Stimulated activated CD8-positive, alpha-beta memory T cell treated with anti-CD3 and anti-CD28 coated beads, Interleukin-2, amount 100 ng/mL, for 48 hours (primary cell): ENCODE results near the gene NAPA.

Experiments
- DNase-seq, 2 donors: peaks; one replicate each; pipeline ENCODE4 v3.0.0-alpha.2; 2020; ENCODE audit warnings: low read depth in 2 of 2

NAPA gene

DNA sequence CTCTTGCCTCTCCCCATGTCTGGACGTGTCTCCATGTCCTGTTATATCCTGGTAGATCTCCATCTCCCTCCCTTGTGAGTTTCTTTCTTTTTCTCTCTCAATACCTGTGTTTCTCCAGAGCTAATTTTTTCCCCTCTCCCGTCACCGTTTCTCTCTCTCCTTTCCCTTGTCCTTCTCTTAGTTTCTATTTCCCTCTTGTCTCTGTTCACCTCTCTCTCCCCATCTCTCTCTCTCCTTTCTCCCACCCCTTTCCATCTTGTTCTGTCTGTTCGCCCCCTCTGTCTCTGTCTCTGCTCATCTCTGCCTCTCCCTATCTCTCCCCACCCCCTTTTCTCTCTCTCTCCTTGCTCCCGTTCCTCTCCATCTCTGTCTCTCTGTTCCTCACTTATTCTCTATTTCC lies 56.2 kb downstream of the NAPA start:
- no peak for DNase-seq

DNA sequence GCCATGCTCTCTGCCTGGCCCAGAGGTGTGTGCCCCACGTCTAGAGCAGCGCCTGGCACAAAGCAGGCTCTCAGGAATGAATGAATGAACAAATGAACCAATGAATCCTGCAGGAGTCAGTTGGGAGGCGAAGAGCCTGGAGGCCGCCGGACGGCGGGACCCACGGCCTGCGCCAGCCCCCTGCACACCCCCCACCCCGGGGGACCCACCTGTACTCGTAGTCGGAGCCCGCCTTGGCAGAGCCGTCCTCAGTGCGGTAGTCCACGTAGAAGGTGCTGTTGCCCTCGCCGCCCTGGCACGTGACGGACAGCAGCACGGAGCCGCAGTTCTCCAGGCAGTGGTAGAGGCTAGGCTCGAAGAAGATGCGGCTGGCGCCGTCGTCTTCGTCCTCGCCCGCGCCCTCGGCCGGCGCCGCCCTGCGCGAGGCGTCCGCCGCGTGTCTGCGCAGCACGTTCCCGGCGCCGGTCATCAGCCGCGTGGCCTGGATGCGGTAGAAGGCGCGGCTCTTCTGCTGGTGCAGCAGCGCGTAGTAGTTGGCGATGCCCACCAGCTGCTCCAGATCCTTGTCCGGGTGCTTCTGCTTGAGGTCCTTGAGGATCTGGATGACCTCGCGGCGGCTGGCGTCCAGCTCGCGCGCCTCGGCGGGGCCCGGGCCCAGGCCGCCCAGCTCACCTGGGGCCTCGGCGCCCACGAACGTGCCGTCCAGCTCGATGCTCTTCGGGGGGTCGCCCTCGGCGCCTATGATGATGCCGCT lies 58.0 kb downstream of the NAPA start:
- no peak for DNase-seq

DNA sequence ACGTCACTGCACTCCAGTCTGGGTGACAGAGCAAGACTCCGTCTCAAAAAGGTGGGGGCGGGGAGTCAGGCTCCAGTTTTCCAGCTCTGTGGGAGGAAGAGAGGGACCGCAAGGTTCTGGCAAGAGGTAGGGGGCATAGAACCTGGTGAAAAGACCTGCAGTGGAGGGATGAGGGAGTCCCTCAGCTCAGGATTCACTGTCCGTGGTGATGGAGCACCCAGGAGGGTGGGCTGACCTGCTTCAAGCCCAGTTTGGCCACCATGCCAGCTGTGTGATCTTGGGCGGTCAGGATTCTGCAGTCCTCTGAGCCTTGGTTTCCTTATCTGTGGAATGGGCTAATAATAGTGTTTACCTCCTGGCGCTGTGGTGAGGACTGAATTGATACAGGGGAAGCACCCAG lies 64.4 kb downstream of the NAPA start:
- DNase-seq = no peak

DNA sequence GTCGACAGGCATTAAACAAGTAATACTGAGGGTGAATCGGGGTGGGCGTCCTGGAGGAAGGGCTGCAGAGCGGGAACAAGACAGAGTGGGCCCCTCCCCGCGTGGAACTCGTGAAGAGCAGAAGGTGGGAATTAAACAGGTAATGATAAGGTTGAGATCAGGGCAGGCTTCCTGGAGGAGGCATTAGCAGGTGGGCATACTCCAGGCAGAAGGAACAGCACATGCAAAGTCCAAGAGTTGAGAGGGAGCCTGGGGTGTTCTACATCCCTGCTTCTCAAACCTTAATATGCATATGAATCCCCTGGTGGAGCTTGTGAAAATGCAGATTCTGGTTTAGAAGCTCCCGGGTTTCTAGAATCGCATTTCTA lies 66.5 kb downstream of the NAPA start:
- DNase-seq = no peak

DNA sequence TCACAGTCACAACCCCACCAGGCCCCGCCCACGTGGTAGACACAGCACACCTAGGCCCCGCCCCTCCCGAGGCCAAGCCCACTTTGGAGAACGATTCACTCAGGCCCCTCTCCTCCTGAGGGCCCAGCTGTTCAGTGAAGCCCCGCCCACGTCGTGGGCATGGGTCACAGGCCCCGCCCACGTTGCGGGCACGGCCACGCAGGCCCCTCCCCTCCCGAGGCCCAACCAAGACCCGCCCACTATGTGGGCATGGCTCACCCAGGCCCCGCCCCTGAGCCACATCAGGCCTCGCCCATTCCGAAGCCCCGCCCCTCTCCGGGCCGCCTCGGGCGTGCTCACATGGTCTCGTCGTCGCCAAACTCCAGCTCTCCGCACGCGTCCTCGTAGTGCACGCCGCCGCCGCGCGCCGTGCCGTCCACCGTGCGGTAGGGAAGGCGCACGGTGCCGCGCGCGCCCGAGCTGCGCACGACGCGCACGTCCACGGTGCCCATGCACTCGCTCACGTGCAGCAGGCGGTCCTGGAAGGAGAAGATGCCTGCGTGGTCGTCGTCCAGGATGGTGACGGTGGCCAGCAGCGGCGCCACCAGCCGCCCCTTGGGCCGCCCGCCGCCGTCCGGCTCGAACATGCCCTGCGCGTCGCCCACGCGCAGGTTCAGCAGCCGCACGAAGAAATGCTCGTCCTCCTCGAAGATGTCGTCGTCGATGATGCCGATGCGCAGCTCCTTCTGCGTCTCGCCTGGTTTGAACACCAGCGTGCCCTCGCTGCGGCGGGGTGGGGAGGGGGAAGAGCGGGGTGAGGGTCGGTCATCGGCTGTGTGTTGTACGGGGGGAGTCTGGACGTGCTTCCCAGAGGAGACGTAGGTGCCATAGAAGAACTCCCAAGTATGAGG lies 67.1 kb downstream of the NAPA start:
- peak; percentile 51 to 67 for DNase-seq

DNA sequence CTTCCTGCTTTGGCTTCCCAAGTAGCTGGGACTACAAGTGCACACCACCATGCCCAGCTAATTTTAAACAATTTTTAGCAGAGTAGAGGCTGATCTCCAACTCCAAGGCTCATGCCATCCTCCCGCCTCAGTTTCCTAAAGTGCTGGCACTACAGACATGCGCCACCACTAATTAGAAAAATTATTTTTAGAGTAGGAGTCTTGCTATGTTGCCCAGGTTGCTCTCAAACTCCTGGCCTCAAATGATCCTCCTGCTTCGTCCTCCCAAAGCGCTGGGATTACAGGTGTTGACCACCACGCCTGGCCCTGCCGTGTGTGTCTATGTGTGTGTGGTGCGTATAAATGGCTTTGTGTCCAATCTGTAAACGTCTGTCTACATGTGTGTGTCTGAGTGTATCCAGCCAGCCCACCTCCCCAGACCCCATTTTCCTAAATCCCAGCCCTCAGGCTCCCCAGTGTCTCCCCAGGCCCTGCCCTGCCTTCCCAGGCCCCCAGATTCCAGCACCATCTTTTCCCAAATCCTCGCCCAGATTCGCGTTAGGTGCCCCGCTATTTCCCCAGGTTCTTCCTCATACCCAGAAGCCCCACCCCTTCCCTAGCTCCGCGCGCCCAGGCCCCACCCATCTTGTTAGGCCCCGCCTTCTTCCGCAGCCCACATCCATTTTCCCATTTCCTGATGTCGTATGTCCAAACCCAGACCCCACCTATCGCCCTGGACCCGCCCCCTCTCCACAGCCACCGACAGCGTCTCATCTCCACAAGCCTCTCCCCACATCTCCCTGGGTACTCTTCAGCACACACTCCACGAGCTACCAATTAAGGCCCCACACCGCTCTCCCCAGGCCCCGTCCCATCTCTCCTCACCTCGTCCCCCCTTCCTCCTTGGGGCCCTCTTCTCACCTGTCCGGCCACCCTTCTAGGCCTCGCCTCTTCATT lies 68.1 kb downstream of the NAPA start:
- DNase-seq = peak in 1 of 2 donors; percentile 43

DNA sequence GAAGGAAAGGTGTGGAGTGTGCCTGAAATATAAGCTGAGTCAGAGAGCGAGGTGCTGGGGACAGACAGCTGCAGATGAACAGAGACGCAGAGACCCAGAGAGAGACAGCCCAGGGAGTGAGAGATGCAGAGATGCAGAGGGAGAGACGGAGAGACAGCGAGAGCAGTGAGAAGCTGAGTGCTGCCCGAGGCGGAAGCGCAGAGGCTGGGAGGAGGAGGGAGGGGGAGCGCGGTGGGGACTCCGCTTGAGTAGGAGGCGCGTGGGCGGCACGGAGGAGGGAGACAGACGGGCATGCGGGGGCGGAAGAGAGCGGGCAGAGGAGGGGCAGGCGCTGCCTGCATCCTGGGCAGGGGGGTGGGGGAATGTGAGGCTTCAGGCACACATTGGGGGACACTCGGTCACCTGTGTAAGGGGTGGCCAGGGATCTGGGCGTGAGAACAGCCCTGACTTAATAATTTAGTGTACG lies 68.9 kb downstream of the NAPA start:
- DNase-seq = peak; percentile 25 to 30

DNA sequence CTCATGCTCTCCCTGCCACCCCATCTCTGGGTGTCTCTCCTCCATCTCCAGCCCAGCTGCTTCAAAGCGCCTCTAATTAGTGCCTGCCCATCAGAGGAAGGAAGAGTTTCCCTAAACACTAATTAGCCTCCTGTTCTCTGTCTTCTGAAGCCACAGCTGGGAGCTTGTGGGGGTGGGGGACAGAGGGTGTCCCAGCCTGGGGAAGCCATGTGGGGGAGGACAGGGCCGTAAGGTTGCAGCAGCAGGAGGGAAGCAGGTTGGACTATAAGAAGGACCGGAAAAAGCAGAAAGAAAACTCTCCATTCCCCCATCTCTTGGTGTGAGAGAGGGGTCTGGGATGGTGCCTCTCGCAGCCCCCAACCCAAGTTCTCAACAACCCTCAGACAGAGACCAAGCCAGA lies 69.3 kb downstream of the NAPA start:
- no peak for DNase-seq

DNA sequence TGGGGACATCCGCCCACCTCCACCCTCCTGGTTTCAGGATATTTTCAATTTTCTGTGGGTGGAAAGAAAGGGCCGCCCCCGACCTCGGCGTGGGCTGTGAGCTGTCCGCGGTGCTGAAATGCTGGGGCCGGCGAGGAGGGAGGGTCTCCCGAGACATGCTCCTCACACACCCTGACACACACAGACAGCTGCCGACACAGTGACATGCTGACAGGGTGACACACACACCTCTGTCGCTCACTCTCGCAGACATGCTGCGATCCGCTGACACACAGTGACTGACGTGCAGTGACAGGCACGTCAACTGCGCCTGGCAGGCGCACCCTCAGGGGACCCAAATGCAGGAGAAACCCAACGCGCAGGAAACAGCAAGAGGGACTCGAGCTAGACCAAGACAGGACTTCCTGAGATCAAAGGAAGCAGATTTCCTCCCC lies 70.5 kb downstream of the NAPA start:
- no peak for DNase-seq

DNA sequence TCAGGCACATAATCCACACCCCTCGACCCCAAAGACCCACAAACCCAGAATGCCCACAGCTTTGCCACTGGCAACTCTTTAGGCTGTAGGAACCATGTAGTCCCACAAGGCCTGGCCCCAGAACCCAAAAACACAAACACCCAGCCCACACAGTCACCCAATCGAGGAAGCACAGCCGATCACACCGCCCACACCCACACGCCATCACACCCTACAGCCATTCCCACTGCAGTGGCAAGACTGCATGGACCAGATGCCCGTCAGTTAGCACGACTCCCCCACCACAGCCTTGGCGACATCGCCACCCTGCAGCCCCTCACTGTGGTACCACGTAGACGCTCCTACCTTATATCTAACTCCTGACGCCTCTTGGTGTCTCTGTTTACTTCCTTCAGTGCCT lies 71.5 kb downstream of the NAPA start:
- no peak for DNase-seq

DNA sequence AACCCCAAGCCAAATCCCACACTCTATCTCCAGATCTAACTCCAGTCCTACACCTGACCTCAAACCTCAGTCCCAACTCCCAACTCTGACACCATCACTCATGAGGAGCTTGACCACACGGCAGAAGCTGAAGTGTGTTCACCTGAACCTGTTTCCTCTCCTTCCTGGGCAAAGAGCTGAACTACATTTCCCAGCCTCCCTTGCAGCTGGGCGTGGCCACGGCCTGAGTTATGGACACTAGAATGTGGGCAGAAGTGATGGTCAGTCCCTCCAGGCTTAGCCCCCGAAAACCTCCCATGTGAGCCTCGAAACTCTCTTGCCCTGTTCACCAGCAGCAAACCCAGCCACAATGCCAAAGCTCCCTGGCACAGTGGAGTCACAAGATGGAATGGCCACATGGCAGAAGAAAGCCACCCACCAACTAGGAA lies 76.1 kb downstream of the NAPA start:
- no peak for DNase-seq
